ENCODE results near the gene STXBP6. TPM values are rescaled to one million over a fixed set of nuclear protein-coding genes. Genes with fewer than 3 reads are reported as not detected.

Gene STXBP6
- total and polyA plus RNA-seq, 2 of the 13 experiments (the other 11 are each of a cell fraction or from before 2014, with no cell fraction given), result 35.3 to 42.8 TPM

- TF ChIP-seq, protein P1, sequence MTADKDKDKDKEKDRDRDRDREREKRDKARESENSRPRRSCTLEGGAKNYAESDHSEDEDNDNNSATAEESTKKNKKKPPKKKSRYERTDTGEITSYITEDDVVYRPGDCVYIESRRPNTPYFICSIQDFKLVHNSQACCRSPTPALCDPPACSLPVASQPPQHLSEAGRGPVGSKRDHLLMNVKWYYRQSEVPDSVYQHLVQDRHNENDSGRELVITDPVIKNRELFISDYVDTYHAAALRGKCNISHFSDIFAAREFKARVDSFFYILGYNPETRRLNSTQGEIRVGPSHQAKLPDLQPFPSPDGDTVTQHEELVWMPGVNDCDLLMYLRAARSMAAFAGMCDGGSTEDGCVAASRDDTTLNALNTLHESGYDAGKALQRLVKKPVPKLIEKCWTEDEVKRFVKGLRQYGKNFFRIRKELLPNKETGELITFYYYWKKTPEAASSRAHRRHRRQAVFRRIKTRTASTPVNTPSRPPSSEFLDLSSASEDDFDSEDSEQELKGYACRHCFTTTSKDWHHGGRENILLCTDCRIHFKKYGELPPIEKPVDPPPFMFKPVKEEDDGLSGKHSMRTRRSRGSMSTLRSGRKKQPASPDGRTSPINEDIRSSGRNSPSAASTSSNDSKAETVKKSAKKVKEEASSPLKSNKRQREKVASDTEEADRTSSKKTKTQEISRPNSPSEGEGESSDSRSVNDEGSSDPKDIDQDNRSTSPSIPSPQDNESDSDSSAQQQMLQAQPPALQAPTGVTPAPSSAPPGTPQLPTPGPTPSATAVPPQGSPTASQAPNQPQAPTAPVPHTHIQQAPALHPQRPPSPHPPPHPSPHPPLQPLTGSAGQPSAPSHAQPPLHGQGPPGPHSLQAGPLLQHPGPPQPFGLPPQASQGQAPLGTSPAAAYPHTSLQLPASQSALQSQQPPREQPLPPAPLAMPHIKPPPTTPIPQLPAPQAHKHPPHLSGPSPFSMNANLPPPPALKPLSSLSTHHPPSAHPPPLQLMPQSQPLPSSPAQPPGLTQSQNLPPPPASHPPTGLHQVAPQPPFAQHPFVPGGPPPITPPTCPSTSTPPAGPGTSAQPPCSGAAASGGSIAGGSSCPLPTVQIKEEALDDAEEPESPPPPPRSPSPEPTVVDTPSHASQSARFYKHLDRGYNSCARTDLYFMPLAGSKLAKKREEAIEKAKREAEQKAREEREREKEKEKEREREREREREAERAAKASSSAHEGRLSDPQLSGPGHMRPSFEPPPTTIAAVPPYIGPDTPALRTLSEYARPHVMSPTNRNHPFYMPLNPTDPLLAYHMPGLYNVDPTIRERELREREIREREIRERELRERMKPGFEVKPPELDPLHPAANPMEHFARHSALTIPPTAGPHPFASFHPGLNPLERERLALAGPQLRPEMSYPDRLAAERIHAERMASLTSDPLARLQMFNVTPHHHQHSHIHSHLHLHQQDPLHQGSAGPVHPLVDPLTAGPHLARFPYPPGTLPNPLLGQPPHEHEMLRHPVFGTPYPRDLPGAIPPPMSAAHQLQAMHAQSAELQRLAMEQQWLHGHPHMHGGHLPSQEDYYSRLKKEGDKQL (CRISPR knock-in tag; IDR thresholded peaks at IDR 0.05; ENCODE audit: low read depth), result peak; percentile 68; the same call in 1 of the 2 replicates
- TF ChIP-seq RNF2 (conservative IDR thresholded peaks at IDR 0.05; ENCODE audit: low read depth) (peak; percentile 79), ZNF350 (CRISPR knock-in tag; IDR thresholded peaks at IDR 0.05; ENCODE audit: borderline replicate concordance, low read depth) (peak; percentile 63), TEAD3 (CRISPR knock-in tag; optimal IDR thresholded peaks at IDR 0.05; ENCODE audit: borderline replicate concordance) (no peak), ZMYM3 (CRISPR knock-in tag; IDR thresholded peaks at IDR 0.05) (no peak; the same call in none of the 2 replicates), ZNF337 (CRISPR knock-in tag; IDR thresholded peaks at IDR 0.05; ENCODE audit: borderline replicate concordance, low read depth) (peak; percentile 92), ZKSCAN1 (IDR thresholded peaks at IDR 0.05; ENCODE audit: low read length) (no peak), CENPT (CRISPR knock-in tag; IDR thresholded peaks at IDR 0.05; ENCODE audit: low read depth) (no peak), EED (CRISPR knock-in tag; IDR thresholded peaks at IDR 0.05) (peak; percentile 79; the same call in 1 of the 2 replicates), JUNB (CRISPR knock-in tag; IDR thresholded peaks at IDR 0.05; ENCODE audit: borderline replicate concordance) (no peak; the same call in 1 of the 2 replicates), ELF4 (CRISPR knock-in tag; IDR thresholded peaks at IDR 0.05; ENCODE audit: borderline replicate concordance) (no peak; the same call in 1 of the 2 replicates), RAD21 (CRISPR knock-in tag; IDR thresholded peaks at IDR 0.05) (peak; percentile 43), ZNF496 (CRISPR knock-in tag; IDR thresholded peaks at IDR 0.05; ENCODE audit: insufficient replicate concordance) (no peak), TRAFD1 (CRISPR knock-in tag; IDR thresholded peaks at IDR 0.05; ENCODE audit: borderline replicate concordance) (no peak), ATAD3A (CRISPR knock-in tag; IDR thresholded peaks at IDR 0.05) (no peak; the same call in 1 of the 2 replicates), ZNF607 (CRISPR knock-in tag; IDR thresholded peaks at IDR 0.05; ENCODE audit: borderline replicate concordance) (no peak), ZNF670 (CRISPR knock-in tag; IDR thresholded peaks at IDR 0.05; ENCODE audit: borderline replicate concordance) (no peak), SPEN (CRISPR knock-in tag; IDR thresholded peaks at IDR 0.05; ENCODE audit: low read depth) (no peak; the same call in none of the 2 replicates), MTA3 (CRISPR knock-in tag; IDR thresholded peaks at IDR 0.05) (no peak), SRF (IDR thresholded peaks at IDR 0.05; ENCODE audit: low read depth, low read length) (no peak)
- TF ChIP-seq, protein P2, sequence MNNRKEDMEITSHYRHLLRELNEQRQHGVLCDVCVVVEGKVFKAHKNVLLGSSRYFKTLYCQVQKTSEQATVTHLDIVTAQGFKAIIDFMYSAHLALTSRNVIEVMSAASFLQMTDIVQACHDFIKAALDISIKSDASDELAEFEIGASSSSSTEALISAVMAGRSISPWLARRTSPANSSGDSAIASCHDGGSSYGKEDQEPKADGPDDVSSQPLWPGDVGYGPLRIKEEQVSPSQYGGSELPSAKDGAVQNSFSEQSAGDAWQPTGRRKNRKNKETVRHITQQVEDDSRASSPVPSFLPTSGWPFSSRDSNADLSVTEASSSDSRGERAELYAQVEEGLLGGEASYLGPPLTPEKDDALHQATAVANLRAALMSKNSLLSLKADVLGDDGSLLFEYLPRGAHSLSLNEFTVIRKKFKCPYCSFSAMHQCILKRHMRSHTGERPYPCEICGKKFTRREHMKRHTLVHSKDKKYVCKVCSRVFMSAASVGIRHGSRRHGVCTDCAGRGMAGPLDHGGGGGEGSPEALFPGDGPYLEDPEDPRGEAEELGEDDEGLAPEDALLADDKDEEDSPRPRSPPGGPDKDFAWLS (CRISPR knock-in tag; IDR thresholded peaks at IDR 0.05; ENCODE audit: borderline replicate concordance), result peak; percentile 47; the same call in 1 of the 2 replicates
Observed at GRCh38 chr14:24818058-24818822, 231.7 kb downstream of the STXBP6 start (continued).

Data from HepG2 (cell line).